CD4-positive, alpha-beta T cell treated with Interleukin-2 at 100 ng/mL for 4 hours (primary cell): ENCODE measurements around the gene CCDC17.

Source experiments
- DNase-seq: peaks from one replicate; pipeline ENCODE4 v3.0.0-alpha.2; 2020; ENCODE audit warnings: low spot score

The CCDC17 gene

GRCh38 chr1:45623972-45624371 is at the start of gene CCDC17:
TSS of gene CCDC17 (minus strand) at chr1:45624054. CDS start at chr1:45623909, 145 bp downstream.
- DNase-seq: no peak

GRCh38 chr1:45669859-45670655 is 46.2 kb upstream of the CCDC17 start:
- DNase-seq: no peak

GRCh38 chr1:45669379-45669778 is 45.5 kb upstream of the CCDC17 start:
- no peak for DNase-seq

GRCh38 chr1:45668526-45668925 is 44.7 kb upstream of the CCDC17 start:
- no peak for DNase-seq

- DNase-seq: no peak
Measured at GRCh38 chr1:45667321-45668111, 43.7 kb upstream of the CCDC17 start.

GRCh38 chr1:45666836-45667235 is 43.0 kb upstream of the CCDC17 start:
- no peak for DNase-seq

- no peak for DNase-seq
Measured at GRCh38 chr1:45660336-45660735, 36.5 kb upstream of the CCDC17 start.

GRCh38 chr1:45659222-45659621 is 35.4 kb upstream of the CCDC17 start:
- no peak for DNase-seq

GRCh38 chr1:45658171-45658570 is 34.3 kb upstream of the CCDC17 start:
- DNase-seq: no peak

GRCh38 chr1:45656573-45657226 is 32.8 kb upstream of the CCDC17 start:
- DNase-seq: no peak

GRCh38 chr1:45654540-45655280 is 30.9 kb upstream of the CCDC17 start:
- DNase-seq: no peak

- DNase-seq: no peak
Measured at GRCh38 chr1:45647248-45648021, 23.6 kb upstream of the CCDC17 start.

GRCh38 chr1:45644661-45645060 is 20.8 kb upstream of the CCDC17 start:
- no peak for DNase-seq

- DNase-seq: no peak
Measured at GRCh38 chr1:45643978-45644377, 20.1 kb upstream of the CCDC17 start.

GRCh38 chr1:45643321-45643720 is 19.5 kb upstream of the CCDC17 start:
- DNase-seq: no peak

GRCh38 chr1:45640293-45640692 is 16.4 kb upstream of the CCDC17 start:
- no peak for DNase-seq

GRCh38 chr1:45635211-45635610 is 11.4 kb upstream of the CCDC17 start:
- no peak for DNase-seq

- DNase-seq: no peak
Measured at GRCh38 chr1:45630429-45630828, 6.6 kb upstream of the CCDC17 start.

GRCh38 chr1:45629035-45629434 is 5.2 kb upstream of the CCDC17 start:
- no peak for DNase-seq

GRCh38 chr1:45622524-45623394 is 1.1 kb downstream of the CCDC17 start:
- no peak for DNase-seq
